Epithelial cell of prostate (primary cell): ENCODE measurements around the gene CTAGE4.
"Not testable (repeated sequence)": the region's sequence is repeated elsewhere in the genome, so short reads cannot be mapped to it uniquely, and the experiment has no call there.

ENCODE experiments used
- DNase-seq: peaks from one replicate; pipeline ENCODE4 v3.0.0-alpha.2; 2011; ENCODE audit warnings: low read depth, low spot score
- H3K27ac ChIP-seq: fragments of 450-650 bp; 2 replicates; pipeline ENCODE4 v1.5.1; 2017; ENCODE audit warnings: mild to moderate bottlenecking

The CTAGE4 gene

DNA sequence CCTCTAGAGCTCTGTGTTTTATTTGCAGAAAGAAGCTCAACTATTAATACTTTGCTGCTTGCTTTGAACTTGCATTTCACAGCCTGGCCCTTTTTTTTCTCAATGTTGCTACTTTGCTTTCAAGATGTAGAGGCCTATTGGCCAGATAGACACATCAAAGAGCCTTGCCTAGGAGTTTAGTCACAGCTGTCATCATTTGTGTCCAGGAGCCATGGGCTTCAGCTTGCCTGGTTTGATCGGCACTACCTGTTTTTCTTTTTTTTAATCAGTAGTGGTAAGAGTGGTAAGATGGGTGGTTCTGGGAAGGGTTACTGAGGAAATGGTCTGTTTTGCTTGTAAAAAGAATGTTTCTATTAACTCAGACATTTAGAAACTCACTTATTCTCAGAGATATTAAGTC is 18.7 kb downstream of the CTAGE4 start:
- DNase-seq, H3K27ac ChIP-seq: not testable (repeated sequence)

DNA sequence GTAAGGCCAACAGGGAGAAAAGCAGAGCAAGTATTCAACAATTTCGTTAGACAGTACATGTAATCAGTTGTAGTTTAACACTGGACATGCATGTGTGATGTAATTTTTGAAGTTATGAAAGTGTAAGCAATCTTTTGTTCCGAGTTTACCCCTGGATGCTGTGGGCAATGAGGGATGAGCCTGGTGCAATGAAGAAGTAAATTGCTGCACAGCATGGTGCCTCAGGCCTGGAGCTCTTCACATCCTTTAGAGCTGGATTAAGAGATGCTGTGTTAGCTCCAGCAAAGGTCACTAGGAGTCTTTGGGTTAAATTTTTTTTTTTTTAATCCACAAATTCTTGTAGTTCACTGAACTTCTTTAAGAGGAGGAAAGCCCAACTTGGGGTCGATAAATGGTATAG is 19.8 kb downstream of the CTAGE4 start:
- H3K27ac ChIP-seq: not testable (repeated sequence)

DNA sequence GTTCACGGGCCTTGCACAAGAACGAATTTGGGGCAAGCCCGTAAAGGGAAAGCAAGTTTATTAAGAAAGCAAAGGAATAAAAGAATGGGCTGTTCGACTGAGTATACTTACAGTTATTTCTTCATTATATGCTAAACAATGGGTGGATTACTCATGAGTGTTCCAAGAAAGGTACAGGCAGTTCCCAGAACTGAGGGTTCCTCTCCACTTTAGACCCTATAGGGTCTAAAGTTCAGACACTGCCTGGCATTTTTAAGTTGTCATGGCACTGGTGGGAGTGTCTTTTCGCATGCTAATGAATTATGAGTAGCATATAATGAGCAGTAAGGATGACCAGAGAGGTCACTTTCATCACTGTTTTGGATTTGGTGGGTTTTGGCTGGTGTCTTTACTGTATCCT is 22.0 kb downstream of the CTAGE4 start:
- not testable (repeated sequence) for H3K27ac ChIP-seq, DNase-seq

More for the DNA sequence above, 19.8 kb downstream of the CTAGE4 start:
- DNase-seq: not testable (repeated sequence)

DNA sequence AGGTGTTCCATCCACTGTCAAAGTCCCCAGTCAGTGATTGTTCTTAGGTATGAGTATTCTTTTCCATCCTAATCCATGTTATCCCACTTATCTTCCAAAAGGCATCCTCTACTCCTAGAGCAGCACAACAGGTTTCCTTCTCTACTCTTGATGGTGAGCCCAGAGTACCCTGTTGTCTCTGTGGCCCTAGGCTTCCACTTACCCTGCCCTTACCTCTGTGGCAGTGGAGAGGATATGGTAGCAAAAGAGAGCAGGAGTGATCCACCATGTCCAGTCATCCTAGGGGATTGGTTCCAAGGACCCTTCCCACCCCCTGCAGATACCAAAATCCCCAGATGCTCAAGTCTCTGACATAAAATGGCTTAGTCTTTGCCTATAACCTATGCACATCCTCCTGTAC is 33.9 kb downstream of the CTAGE4 start:
- not testable (repeated sequence) for H3K27ac ChIP-seq, DNase-seq

DNA sequence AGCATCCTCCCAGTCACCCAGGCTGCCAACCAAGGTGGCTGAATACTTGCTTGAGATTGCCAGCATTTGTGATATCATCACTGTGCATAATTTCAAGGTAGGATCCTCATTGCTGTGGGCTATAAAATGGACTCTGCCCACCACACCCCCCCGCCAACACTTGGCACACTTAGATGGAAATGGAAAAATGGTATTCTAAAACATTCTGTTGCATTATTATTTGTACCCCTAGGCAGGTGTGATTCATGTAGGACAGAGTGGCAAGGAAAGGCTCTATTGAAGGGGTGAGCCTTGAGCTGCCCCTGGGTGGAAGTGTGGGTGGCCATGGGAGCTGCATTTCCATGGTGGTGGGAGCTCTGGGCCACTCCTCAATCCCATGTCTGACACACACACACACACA is 35.3 kb downstream of the CTAGE4 start:
- DNase-seq, H3K27ac ChIP-seq: not testable (repeated sequence)

DNA sequence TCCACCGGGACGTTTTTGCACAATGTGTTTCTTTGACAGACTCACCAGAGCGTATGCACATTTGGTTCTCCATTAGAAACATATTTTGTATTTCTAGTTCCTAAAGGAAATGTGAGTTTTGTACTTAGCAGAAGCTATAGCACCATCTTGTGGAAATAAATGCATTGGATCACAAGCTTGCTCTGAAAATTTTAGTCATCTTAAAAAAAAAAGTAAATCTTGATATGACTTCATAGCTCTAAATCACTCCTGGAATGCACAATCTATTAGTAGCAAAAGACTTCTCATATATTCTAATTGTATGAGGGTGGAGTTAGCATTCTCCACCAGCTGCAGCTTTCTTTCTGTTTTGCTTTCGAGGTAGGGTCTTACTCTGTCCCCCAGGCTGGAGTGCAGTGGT is 35.9 kb downstream of the CTAGE4 start:
- not testable (repeated sequence) for H3K27ac ChIP-seq, DNase-seq

DNA sequence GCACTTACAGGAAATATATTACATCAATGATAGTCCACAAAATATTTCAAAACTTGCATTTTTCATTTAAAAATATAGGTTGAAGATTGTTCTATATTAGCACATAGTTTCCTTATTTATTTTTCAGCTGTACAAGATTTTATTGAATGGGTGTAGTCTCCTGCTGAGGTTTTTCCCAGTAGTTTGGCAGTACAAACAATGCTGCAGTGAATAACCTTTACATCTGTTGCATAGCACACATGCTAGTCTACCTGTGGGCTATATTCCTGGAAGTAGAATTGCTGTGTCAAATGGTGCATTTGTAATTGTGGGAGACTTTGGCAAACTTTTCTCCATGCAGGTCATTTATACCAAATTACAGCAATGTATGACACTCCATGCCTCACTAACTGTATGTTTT is 37.3 kb downstream of the CTAGE4 start:
- H3K27ac ChIP-seq, DNase-seq: not testable (repeated sequence)

DNA sequence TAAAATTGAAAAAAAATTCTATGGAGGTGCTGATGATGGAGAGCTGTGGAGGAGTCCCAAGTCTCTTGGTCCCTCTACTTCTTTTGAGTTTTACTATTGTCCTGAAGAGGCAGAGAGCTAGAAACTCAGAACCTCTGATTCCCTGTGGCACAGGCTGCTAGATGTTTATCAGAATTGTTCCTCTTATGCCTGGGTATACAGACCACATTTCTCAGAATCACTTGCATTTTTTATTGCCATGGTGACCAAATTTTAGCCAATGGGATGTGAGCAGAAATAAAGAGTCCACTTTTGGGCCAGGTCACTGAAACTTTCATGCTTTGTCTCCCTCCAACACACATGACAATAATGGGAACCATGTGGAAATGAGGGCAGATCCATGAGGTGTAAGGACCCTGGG is 40.4 kb downstream of the CTAGE4 start:
- DNase-seq, H3K27ac ChIP-seq: not testable (repeated sequence)

DNA sequence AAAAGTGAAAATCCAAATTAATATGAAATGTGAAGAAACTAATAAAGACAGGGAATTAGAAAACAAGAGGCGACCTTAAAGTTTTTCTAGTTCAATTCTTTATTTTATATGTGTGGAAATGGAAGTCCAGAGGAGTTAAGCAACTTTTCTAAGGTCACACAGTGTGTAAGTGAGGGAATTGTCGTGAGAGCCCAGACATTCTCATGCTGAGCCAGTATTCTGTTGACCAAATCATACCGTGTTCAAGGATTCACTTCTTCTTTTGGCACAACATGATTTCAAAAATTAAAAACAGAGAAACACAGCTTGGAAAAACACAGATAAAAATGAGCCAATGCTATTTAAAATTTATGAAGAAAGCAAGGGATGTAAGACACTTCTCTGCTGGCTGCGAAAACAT is 43.6 kb downstream of the CTAGE4 start:
- not testable (repeated sequence) for H3K27ac ChIP-seq, DNase-seq

DNA sequence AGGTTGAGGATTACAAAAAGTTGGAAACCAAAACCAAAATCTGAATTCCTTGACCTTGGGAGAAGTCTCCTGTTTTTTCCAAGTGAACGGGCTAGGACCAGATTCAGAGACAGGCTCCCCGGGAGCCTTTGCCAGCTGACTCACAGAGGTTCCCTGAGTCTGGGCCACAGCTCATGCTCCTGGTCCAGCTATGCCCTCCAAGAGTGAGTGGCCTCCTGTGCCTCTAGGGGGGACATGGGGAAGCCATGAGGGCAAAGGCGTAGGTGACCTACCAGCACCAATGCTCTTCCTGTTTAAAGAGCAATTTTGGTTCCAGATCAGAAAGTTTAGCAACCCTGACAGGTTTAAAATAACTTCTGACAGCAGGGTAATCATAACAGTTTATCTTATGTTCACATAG is 45.5 kb downstream of the CTAGE4 start:
- DNase-seq, H3K27ac ChIP-seq: not testable (repeated sequence)

DNA sequence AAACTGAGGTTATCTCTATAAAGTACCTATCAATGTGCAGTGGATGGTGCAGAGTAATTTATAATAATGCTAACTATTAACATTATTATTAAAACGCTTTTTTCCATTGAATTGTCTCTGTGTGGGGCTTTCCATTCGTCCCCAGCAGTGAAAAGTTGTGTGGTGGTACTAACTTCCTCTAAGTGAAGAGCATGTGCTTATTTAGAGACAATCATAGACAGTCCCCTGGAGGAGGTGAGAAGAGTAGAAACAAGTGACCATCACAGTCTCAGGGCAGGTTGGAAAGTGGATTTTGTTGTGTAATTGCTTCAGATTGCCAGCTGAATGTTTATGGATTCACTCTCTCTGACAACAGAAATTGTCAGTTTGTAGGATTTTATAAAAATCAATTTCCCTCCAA is 47.8 kb downstream of the CTAGE4 start:
- not testable (repeated sequence) for H3K27ac ChIP-seq, DNase-seq

DNA sequence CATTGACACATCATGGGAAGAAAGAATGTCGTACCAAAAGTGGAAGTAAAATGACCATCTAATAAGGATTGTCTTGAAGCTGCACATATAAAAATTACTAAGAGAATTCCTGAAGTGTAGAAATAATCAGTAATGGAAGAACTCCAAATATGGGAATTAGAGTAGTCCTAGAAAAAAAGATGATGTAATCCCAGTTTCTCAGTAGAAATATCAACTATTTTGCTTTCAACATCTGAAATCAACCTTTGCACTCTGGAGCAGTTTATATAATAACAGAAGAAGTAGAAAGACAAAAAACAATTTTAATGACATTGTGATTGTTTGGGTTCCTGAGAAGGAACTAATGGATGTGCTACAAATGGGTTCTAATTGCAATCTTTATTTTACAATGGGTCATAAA is 49.8 kb downstream of the CTAGE4 start:
- not testable (repeated sequence) for H3K27ac ChIP-seq, DNase-seq
